GM21360 (cell line): ENCODE data around the gene NUDT22.

Source experiments
- ATAC-seq: cut with Tn5 transposase; IDR thresholded peaks from one replicate; pipeline ENCODE4 v1.9.1; 2021; ENCODE audit warnings: mild to moderate bottlenecking, moderate library complexity; ENCODE audit not compliant: unreplicated experiment

The NUDT22 gene

GRCh38 chr11:64253043-64253442, 27.0 kb downstream of the NUDT22 start:
- ATAC-seq: no peak

- no peak for ATAC-seq
Observed at GRCh38 chr11:64253481-64253880, 27.4 kb downstream of the NUDT22 start.

- ATAC-seq: no peak
Observed at GRCh38 chr11:64254326-64254725, 28.3 kb downstream of the NUDT22 start.

- no peak for ATAC-seq
Observed at GRCh38 chr11:64255135-64256128, 29.4 kb downstream of the NUDT22 start.

GRCh38 chr11:64256300-64256699, 30.2 kb downstream of the NUDT22 start:
- ATAC-seq: no peak

GRCh38 chr11:64258356-64258755, 32.3 kb downstream of the NUDT22 start:
- ATAC-seq: no peak

- ATAC-seq: no peak
Observed at GRCh38 chr11:64258946-64259532, 33.0 kb downstream of the NUDT22 start.

- ATAC-seq: no peak
Observed at GRCh38 chr11:64259533-64260067, 33.5 kb downstream of the NUDT22 start.

- ATAC-seq: no peak
Observed at GRCh38 chr11:64260147-64260708, 34.2 kb downstream of the NUDT22 start.

- no peak for ATAC-seq
Observed at GRCh38 chr11:64261556-64262080, 35.5 kb downstream of the NUDT22 start.

- ATAC-seq: no peak
Observed at GRCh38 chr11:64262271-64263002, 36.4 kb downstream of the NUDT22 start.

- ATAC-seq: no peak
Observed at GRCh38 chr11:64263021-64263946, 37.2 kb downstream of the NUDT22 start.

GRCh38 chr11:64263947-64264317, 37.9 kb downstream of the NUDT22 start:
- ATAC-seq: no peak

- ATAC-seq: no peak
Observed at GRCh38 chr11:64264371-64264852, 38.3 kb downstream of the NUDT22 start.

GRCh38 chr11:64265176-64266160, 39.4 kb downstream of the NUDT22 start:
- no peak for ATAC-seq

- no peak for ATAC-seq
Observed at GRCh38 chr11:64266339-64266738, 40.3 kb downstream of the NUDT22 start.

- ATAC-seq: no peak
Observed at GRCh38 chr11:64267207-64267945, 41.3 kb downstream of the NUDT22 start.
